Liver (tissue), 9 donors: ENCODE data around the gene CAMK1D. TPM values are rescaled to one million over a fixed set of nuclear protein-coding genes. Genes with fewer than 3 reads are reported as not detected.

Experiments
- DNase-seq: peaks from one replicate; pipeline ENCODE4 v3.0.0-alpha.2; 2017; ENCODE audit warnings: low spot score
- H3K27ac ChIP-seq, 2 donors: one replicate each; pipeline ENCODE4 v1.7.0; 2013; ENCODE audit warnings: inconsistent platforms in 2 of 2, low read length in 2 of 2, control low read depth in 1 of 2, low read depth in 1 of 2, mild to moderate bottlenecking in 1 of 2
- H3K27me3 ChIP-seq, 4 donors: one replicate each; pipeline versions ENCODE4 v1.6.1 to v1.7.0; 2013; ENCODE audit warnings: low read length in 3 of 4, inconsistent platforms in 1 of 4, mild to moderate bottlenecking in 1 of 4, moderate library complexity in 1 of 4; ENCODE audit not compliant: control insufficient read depth in 4 of 4, insufficient read depth in 4 of 4
- H3K36me3 ChIP-seq, 4 donors: one replicate each; pipeline versions ENCODE4 v1.6.1 to v1.7.0; 2013; ENCODE audit warnings: low read length in 3 of 4, mild to moderate bottlenecking in 3 of 4, low read depth in 1 of 4, moderate library complexity in 1 of 4; ENCODE audit not compliant: control insufficient read depth in 4 of 4, insufficient read depth in 3 of 4
- H3K4me1 ChIP-seq, 4 donors: one replicate each; pipeline versions ENCODE4 v1.6.1 to v1.7.0; 2013; ENCODE audit warnings: low read length in 3 of 4, mild to moderate bottlenecking in 3 of 4, moderate library complexity in 1 of 4; ENCODE audit not compliant: control insufficient read depth in 4 of 4, insufficient read depth in 4 of 4
- H3K4me3 ChIP-seq, 3 donors: one replicate each; pipeline versions ENCODE4 v1.6.1 to v1.7.0; 2013; ENCODE audit warnings: low read length in 3 of 3, control low read depth in 1 of 3, low read depth in 1 of 3, mild to moderate bottlenecking in 1 of 3
- H3K9ac ChIP-seq, 2 donors: one replicate each; pipeline ENCODE4 v1.7.0; 2013; ENCODE audit warnings: low read length in 2 of 2, mild to moderate bottlenecking in 2 of 2, moderate library complexity in 2 of 2, control low read depth in 1 of 2, low read depth in 1 of 2
- H3K9me3 ChIP-seq, 4 donors: one replicate each; pipeline versions ENCODE4 v1.6.1 to v1.7.0; 2013; ENCODE audit warnings: low read length in 3 of 4; ENCODE audit not compliant: control insufficient read depth in 4 of 4
- EGR1 ChIP-seq, 2 donors: IDR thresholded peaks; 2 replicates each; pipeline ENCODE4 v1.6.1; 2016 to 2018; ENCODE audit warnings: antibody characterized with exemption in 2 of 2, low read depth in 2 of 2
- FOXA1 ChIP-seq: IDR thresholded peaks from 2 replicates; pipeline ENCODE4 v1.6.1; 2016; ENCODE audit warnings: antibody characterized with exemption
- FOXA2 ChIP-seq: IDR thresholded peaks from 2 replicates; pipeline ENCODE4 v1.6.1; 2016; ENCODE audit warnings: antibody characterized with exemption
- GABPA ChIP-seq, 2 donors: IDR thresholded peaks in 1 of 2; conservative IDR thresholded peaks in 1 of 2; 2 replicates each; pipeline ENCODE4 v1.6.1; 2016; ENCODE audit warnings: antibody characterized with exemption in 2 of 2, mild to moderate bottlenecking in 1 of 2, moderate library complexity in 1 of 2
- HNF4A ChIP-seq, 2 donors: conservative IDR thresholded peaks; 2 replicates each; pipeline ENCODE4 v1.6.1; 2016; ENCODE audit warnings: antibody characterized with exemption in 2 of 2, mild to moderate bottlenecking in 2 of 2
- HNF4G ChIP-seq: IDR thresholded peaks from 2 replicates; pipeline ENCODE4 v1.6.1; 2016; ENCODE audit warnings: antibody characterized with exemption
- NR2F2 ChIP-seq: IDR thresholded peaks from 2 replicates; pipeline ENCODE4 v1.6.1; 2016; ENCODE audit warnings: antibody characterized with exemption
- SP1 ChIP-seq: IDR thresholded peaks from 2 replicates; pipeline ENCODE4 v1.6.1; 2018; ENCODE audit warnings: antibody characterized with exemption, mild to moderate bottlenecking
- YY1 ChIP-seq: IDR thresholded peaks from 2 replicates; pipeline ENCODE4 v1.6.1; 2016; ENCODE audit warnings: antibody characterized with exemption, mild to moderate bottlenecking
- WGBS: extraction: QIAGEN DNeasy Blood & Tissue Kit; methylation state at CpG from one replicate; pipeline ENCODE4 v1.1.7; 2013; 5-methylcytosine and 5-hydroxymethylcytosine counted together
- polyA plus RNA-seq, 2 donors: library from polyadenylated mRNA; stranded (reverse) in 1 of 2; unstranded in 1 of 2; fragments of 200-250 nt in 1 of 2; fragments of >200 nt in 1 of 2; fragmentation: Nextera tagmentation in 1 of 2; extraction: Ambion mirVana in 1 of 2; gene quantifications; one replicate each; pipeline versions ENCODE4 v1.2.1 to v1.2.3, GENCODE V29; 2013 to 2015
- total RNA-seq, 2 donors: library from RNA; depleted of rRNA; stranded (reverse); fragments of >200 nt; gene quantifications; one replicate each; pipeline ENCODE4 v1.2.3, GENCODE V29; 2014
- TF ChIP-seq, protein P1 (sequence below): IDR thresholded peaks from 2 replicates; pipeline ENCODE4 v1.6.1; 2016; ENCODE audit warnings: antibody characterized with exemption
- TF ChIP-seq, protein P2 (sequence below): IDR thresholded peaks from 2 replicates; pipeline ENCODE4 v1.6.1; 2016; ENCODE audit warnings: antibody characterized with exemption
- TF ChIP-seq, protein P3 (sequence below): fragments of 150-350 bp; IDR thresholded peaks from 2 replicates; pipeline ENCODE4 v1.5.1; 2017; ENCODE audit warnings: improper control_type of control experiment, low read depth, low read length; ENCODE audit not compliant: missing input control
- TF ChIP-seq, protein P4 (sequence below): IDR thresholded peaks from 2 replicates; pipeline ENCODE4 v1.6.1; 2016; ENCODE audit warnings: antibody characterized with exemption, mild to moderate bottlenecking
- donor health status: healthy.
- donor health status: healthy.
- donor health status: healthy.
- donor health status: healthy.
- donor health status: healthy.

The CAMK1D gene
- total and polyA plus RNA-seq, 4 donors, result 2.7 to 10.1 (median 4.2) TPM

DNA sequence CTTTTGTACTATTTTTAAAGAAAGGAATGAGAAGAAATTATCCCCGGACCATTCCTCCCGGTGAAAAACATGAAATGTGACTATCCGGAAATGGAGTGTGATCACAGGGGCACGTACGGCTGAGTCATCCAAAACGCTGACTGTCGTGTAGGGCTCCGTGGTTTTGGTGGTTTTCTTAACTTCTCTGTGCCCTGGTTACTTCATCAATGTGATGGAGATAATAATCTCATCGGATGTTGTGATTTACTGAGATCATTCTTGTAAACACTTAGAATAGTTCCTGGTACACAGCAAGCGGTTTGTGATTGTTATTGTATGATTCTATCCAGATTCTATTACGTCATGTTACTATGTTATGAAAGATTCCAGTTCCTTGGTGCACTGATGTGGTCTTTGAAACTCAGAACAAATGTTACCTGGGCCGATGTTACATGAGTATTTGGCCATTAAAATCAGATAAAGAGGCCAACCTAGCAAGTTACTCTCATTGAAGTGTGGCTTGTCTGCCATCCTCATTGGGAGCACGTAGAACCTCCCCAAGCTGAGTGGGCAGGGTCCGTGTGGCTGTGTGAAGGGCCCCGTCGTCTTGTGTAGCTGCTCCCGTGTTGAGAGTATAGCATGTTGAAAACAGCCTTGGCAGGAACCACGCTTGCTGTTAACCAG lies 99.5 kb downstream of the CAMK1D start:
- Histone ChIP-seq H3K9ac (no peak overlapping the region), H3K4me1 (peaks cover 0 to 14% (median 4%) of the 10 kb centered on the region in 4 donors), H3K36me3 (no peaks in the 10 kb centered on the region), H3K27ac (no peak overlapping the region), H3K4me3 (no peak overlapping the region), H3K27me3 (no peaks in the 10 kb centered on the region), H3K9me3 (no peaks in the 10 kb centered on the region)
- WGBS, result 81% methylated on average over 18 of the region's 18 CpGs
- DNase-seq, result no peak
- TF ChIP-seq, protein P1, sequence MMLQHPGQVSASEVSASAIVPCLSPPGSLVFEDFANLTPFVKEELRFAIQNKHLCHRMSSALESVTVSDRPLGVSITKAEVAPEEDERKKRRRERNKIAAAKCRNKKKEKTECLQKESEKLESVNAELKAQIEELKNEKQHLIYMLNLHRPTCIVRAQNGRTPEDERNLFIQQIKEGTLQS, result no peak
- TF ChIP-seq YY1 (no peak), NR2F2 (no peak), SP1 (no peak), FOXA1 (no peak), HNF4A (conservative IDR thresholded peaks at IDR 0.05) (no peak), EGR1 (IDR thresholded peaks at IDR 0.05; ENCODE audit: low read depth in 2 of 2) (no peak), GABPA (IDR thresholded peaks at IDR 0.05 in 1 of 2, conservative IDR thresholded peaks at IDR 0.05 in 1 of 2) (no peak)
- TF ChIP-seq, protein P2, sequence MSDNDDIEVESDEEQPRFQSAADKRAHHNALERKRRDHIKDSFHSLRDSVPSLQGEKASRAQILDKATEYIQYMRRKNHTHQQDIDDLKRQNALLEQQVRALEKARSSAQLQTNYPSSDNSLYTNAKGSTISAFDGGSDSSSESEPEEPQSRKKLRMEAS, result no peak
- TF ChIP-seq, protein P3, sequence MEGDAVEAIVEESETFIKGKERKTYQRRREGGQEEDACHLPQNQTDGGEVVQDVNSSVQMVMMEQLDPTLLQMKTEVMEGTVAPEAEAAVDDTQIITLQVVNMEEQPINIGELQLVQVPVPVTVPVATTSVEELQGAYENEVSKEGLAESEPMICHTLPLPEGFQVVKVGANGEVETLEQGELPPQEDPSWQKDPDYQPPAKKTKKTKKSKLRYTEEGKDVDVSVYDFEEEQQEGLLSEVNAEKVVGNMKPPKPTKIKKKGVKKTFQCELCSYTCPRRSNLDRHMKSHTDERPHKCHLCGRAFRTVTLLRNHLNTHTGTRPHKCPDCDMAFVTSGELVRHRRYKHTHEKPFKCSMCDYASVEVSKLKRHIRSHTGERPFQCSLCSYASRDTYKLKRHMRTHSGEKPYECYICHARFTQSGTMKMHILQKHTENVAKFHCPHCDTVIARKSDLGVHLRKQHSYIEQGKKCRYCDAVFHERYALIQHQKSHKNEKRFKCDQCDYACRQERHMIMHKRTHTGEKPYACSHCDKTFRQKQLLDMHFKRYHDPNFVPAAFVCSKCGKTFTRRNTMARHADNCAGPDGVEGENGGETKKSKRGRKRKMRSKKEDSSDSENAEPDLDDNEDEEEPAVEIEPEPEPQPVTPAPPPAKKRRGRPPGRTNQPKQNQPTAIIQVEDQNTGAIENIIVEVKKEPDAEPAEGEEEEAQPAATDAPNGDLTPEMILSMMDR, result no peak
- TF ChIP-seq, protein P4, sequence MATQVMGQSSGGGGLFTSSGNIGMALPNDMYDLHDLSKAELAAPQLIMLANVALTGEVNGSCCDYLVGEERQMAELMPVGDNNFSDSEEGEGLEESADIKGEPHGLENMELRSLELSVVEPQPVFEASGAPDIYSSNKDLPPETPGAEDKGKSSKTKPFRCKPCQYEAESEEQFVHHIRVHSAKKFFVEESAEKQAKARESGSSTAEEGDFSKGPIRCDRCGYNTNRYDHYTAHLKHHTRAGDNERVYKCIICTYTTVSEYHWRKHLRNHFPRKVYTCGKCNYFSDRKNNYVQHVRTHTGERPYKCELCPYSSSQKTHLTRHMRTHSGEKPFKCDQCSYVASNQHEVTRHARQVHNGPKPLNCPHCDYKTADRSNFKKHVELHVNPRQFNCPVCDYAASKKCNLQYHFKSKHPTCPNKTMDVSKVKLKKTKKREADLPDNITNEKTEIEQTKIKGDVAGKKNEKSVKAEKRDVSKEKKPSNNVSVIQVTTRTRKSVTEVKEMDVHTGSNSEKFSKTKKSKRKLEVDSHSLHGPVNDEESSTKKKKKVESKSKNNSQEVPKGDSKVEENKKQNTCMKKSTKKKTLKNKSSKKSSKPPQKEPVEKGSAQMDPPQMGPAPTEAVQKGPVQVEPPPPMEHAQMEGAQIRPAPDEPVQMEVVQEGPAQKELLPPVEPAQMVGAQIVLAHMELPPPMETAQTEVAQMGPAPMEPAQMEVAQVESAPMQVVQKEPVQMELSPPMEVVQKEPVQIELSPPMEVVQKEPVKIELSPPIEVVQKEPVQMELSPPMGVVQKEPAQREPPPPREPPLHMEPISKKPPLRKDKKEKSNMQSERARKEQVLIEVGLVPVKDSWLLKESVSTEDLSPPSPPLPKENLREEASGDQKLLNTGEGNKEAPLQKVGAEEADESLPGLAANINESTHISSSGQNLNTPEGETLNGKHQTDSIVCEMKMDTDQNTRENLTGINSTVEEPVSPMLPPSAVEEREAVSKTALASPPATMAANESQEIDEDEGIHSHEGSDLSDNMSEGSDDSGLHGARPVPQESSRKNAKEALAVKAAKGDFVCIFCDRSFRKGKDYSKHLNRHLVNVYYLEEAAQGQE, result no peak

DNA sequence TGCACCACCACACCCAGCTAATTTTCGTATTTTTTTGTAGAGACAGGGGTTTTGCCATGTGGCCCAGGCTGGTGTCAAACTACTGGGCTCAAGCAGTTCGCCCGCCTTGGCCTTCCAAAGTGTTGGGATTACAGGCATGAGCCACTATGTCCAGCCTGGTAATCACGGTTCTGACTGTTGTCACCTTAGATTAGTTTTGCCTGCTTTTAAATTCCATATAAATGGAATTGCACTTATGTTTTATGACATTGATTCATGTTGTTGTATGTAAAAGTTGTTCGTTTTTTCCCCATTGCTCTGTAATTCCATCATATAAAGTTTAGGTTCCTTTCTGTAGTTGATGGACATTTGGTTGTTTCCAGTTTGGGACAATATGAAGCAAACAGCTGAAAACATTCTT lies 106.0 kb downstream of the CAMK1D start:
- Histone ChIP-seq H3K4me1 (peaks cover 8 to 25% (median 12%) of the 10 kb centered on the region in 4 donors), H3K4me3 (no peak overlapping the region), H3K27me3 (no peaks in the 10 kb centered on the region), H3K9me3 (no peaks in the 10 kb centered on the region), H3K36me3 (no peaks in the 10 kb centered on the region), H3K9ac (no peak overlapping the region), H3K27ac (peak overlapping the region in 1 of 2 donors; percentile 58)
- TF ChIP-seq, protein P3, result no peak
- TF ChIP-seq EGR1 (IDR thresholded peaks at IDR 0.05; ENCODE audit: low read depth in 2 of 2), result no peak
- no peak for TF ChIP-seq FOXA2
- TF ChIP-seq, protein P4, result no peak
- no peak for TF ChIP-seq NR2F2
- TF ChIP-seq HNF4G, result no peak
- WGBS, result 88% methylated on average over 5 of the region's 5 CpGs
- no peak for DNase-seq
